Measurements from ENCODE around the gene KRTAP10-5.

DNA sequence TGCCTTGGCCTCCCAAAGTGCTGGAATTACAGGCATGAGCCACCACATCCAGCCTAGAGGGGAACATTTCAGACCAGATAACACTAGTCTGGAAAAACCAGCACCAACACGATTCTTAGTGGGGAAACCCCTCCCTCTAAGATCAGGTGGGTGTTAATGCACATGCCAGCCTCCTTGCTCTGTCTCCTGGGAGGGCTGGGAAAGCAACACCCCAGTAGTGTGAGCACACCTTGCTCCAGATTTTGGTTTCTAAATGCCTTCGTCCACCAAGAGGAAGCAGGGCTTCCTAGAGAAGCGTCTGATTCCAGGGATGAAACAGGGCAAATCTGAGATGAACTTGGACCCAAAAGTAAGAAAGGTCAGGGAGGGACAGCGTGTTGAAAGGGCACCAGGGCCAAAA, 9.1 kb downstream of the KRTAP10-5 start:
- TF ChIP-seq CTCF (IDR thresholded peaks at IDR 0.05; ENCODE audit: low read depth, low read length) (no peak), EZH2phosphoT487 (IDR thresholded peaks at IDR 0.05; ENCODE audit: low read depth) (no peak)
